Mesenchymal stem cell (in vitro differentiated cells and primary cell): ENCODE data around the gene CAMK2D.

ENCODE experiments used
- DNase-seq: peaks from one replicate; pipeline ENCODE4 v3.0.0-alpha.2; 2013
- H2AFZ ChIP-seq: one replicate; pipeline ENCODE4 v1.6.1; 2013; ENCODE audit warnings: low read depth, mild to moderate bottlenecking, control low read depth, inconsistent platforms, low read length, moderate library complexity
- H2AK5ac ChIP-seq: 2 replicates; pipeline ENCODE4 v1.6.1; 2013; ENCODE audit warnings: low read length, moderate library complexity, mild to moderate bottlenecking, inconsistent platforms; ENCODE audit not compliant: severe bottlenecking
- H2BK120ac ChIP-seq: one replicate; pipeline ENCODE4 v1.6.1; 2013; ENCODE audit warnings: low read depth, mild to moderate bottlenecking, inconsistent platforms, low read length, moderate library complexity
- H2BK12ac ChIP-seq, 2 experiments: one replicate each; pipeline ENCODE4 v1.6.1; 2013; ENCODE audit warnings: inconsistent platforms in 2 of 2, low read length in 2 of 2, mild to moderate bottlenecking in 2 of 2, moderate library complexity in 2 of 2, control low read depth in 1 of 2
- H2BK15ac ChIP-seq: one replicate; pipeline ENCODE4 v1.6.1; 2013; ENCODE audit warnings: mild to moderate bottlenecking, low read depth, inconsistent platforms; ENCODE audit not compliant: poor library complexity, severe bottlenecking
- H2BK5ac ChIP-seq: 2 replicates; pipeline ENCODE4 v1.6.1; 2013; ENCODE audit warnings: low read depth, mild to moderate bottlenecking, low read length, control low read depth, inconsistent platforms; ENCODE audit not compliant: poor library complexity, severe bottlenecking
- H3K14ac ChIP-seq, 2 experiments: one replicate each; pipeline ENCODE4 v1.6.1; 2013; ENCODE audit warnings: inconsistent platforms in 2 of 2, low read length in 2 of 2, control low read depth in 1 of 2, mild to moderate bottlenecking in 1 of 2, moderate library complexity in 1 of 2
- H3K18ac ChIP-seq, 2 experiments: one replicate each; pipeline ENCODE4 v1.6.1; 2013; ENCODE audit warnings: inconsistent platforms in 2 of 2, low read length in 2 of 2, control low read depth in 1 of 2, low read depth in 1 of 2, mild to moderate bottlenecking in 1 of 2
- H3K23ac ChIP-seq, 2 experiments: one replicate each; pipeline ENCODE4 v1.6.1; 2013; ENCODE audit warnings: inconsistent platforms in 2 of 2, low read length in 2 of 2, mild to moderate bottlenecking in 2 of 2, moderate library complexity in 2 of 2, control low read depth in 1 of 2
- H3K27ac ChIP-seq: 2 replicates; pipeline ENCODE4 v1.5.1; 2013; ENCODE audit warnings: mild to moderate bottlenecking, moderate library complexity, low read length, control low read depth, inconsistent platforms; ENCODE audit not compliant: poor library complexity, severe bottlenecking
- H3K27me3 ChIP-seq, 2 experiments: 2 replicates each; pipeline versions ENCODE4 v1.6.1 to v1.7.0; 2013; ENCODE audit warnings: low read length in 2 of 2, mild to moderate bottlenecking in 2 of 2, moderate library complexity in 2 of 2, control low read depth in 1 of 2, inconsistent platforms in 1 of 2; ENCODE audit not compliant: control insufficient read depth in 1 of 2, insufficient read depth in 1 of 2
- H3K36me3 ChIP-seq, 2 experiments: 2 replicates each; pipeline versions ENCODE4 v1.6.1 to v1.7.0; 2013; ENCODE audit warnings: low read length in 2 of 2, control low read depth in 1 of 2, inconsistent platforms in 1 of 2, low read depth in 1 of 2, mild to moderate bottlenecking in 1 of 2; ENCODE audit not compliant: insufficient read depth in 2 of 2, control insufficient read depth in 1 of 2
- H3K4ac ChIP-seq, 2 experiments: one replicate each; pipeline ENCODE4 v1.6.1; 2013; ENCODE audit warnings: inconsistent platforms in 2 of 2, low read length in 2 of 2, mild to moderate bottlenecking in 2 of 2, moderate library complexity in 2 of 2, control low read depth in 1 of 2, low read depth in 1 of 2
- H3K4me1 ChIP-seq: 2 replicates; pipeline ENCODE4 v1.6.1; 2013; ENCODE audit warnings: low read depth, low read length, control low read depth; ENCODE audit not compliant: control insufficient read depth, insufficient read depth
- H3K4me2 ChIP-seq: 2 replicates; pipeline ENCODE4 v1.6.1; 2013; ENCODE audit warnings: low read length, mild to moderate bottlenecking, inconsistent platforms; ENCODE audit not compliant: poor library complexity, severe bottlenecking
- H3K4me3 ChIP-seq, 2 experiments: 2 replicates each; pipeline versions ENCODE4 v1.5.1 to v1.7.0; 2013; ENCODE audit warnings: low read length in 2 of 2, mild to moderate bottlenecking in 2 of 2, control low read depth in 1 of 2, low read depth in 1 of 2; ENCODE audit not compliant: insufficient read depth in 1 of 2
- H3K79me1 ChIP-seq: replicated peaks from 2 replicates; pipeline ENCODE4 v1.6.1; 2013; ENCODE audit warnings: mild to moderate bottlenecking, control low read depth, low read length, inconsistent platforms; ENCODE audit not compliant: poor library complexity, severe bottlenecking
- H3K9ac ChIP-seq: 2 replicates; pipeline ENCODE4 v1.7.0; 2013; ENCODE audit warnings: mild to moderate bottlenecking, low read length, moderate library complexity
- H3K9me3 ChIP-seq: 2 replicates; pipeline ENCODE4 v1.7.0; 2013; ENCODE audit warnings: mild to moderate bottlenecking, low read length; ENCODE audit not compliant: control insufficient read depth
- H4K8ac ChIP-seq: one replicate; pipeline ENCODE4 v1.6.1; 2013; ENCODE audit warnings: inconsistent platforms, mild to moderate bottlenecking, low read length, moderate library complexity
- H4K91ac ChIP-seq: one replicate; pipeline ENCODE4 v1.6.1; 2013; ENCODE audit warnings: mild to moderate bottlenecking, low read length, inconsistent platforms
- WGBS: methylation state at CpG from one replicate; pipeline ENCODE4 v1.1.7; 2013; ENCODE audit warnings: mixed read lengths; 5-methylcytosine and 5-hydroxymethylcytosine counted together

CAMK2D gene

DNA sequence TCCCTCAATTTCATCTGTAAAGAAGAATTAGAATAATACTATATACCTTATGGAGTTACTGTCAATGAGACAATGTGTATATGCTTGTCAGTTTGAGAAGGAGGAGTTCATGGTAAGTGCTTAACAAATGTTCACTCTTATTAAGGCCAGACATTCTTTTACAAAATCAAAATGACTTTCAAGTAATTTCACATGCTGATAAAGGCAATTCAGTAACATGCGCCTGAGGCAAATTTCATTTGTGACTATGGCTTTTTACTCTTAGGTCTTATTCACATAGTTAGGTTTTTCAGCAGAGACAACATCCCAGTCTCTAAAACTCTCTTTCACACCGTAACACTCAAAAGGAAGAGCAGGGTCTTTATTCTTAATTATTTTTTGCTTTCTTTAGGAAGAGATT, 174.4 kb downstream of the CAMK2D start:
- H3K14ac ChIP-seq: no peak overlapping the region
- WGBS: 100% methylated on average over 1 of the region's 2 CpGs
- H3K9me3 ChIP-seq: no peaks in the 10 kb centered on the region

GRCh38 chr4:113586072-113586471, 175.5 kb downstream of the CAMK2D start:
- no peak overlapping the region for H3K18ac ChIP-seq
- H3K36me3 ChIP-seq: peaks cover 3 to 46% of the 10 kb centered on the region in 2 experiments
- no peak overlapping the region for H3K9ac ChIP-seq
- peaks cover 7% of the 10 kb centered on the region for H3K4me1 ChIP-seq
- H2BK120ac ChIP-seq: no peak overlapping the region
- no peak overlapping the region for H3K4me2 ChIP-seq
- H3K14ac ChIP-seq: no peak overlapping the region
- no peak overlapping the region for H4K91ac ChIP-seq
- H3K27me3 ChIP-seq: no peaks in the 10 kb centered on the region
- H3K9me3 ChIP-seq: no peaks in the 10 kb centered on the region
- no peak overlapping the region for H3K23ac ChIP-seq
- DNase-seq: no peak
- no peak overlapping the region for H2AK5ac ChIP-seq
- no peak overlapping the region for H2AFZ ChIP-seq
- no peak overlapping the region for H3K27ac ChIP-seq
- no peak overlapping the region for H2BK12ac ChIP-seq
- no peak overlapping the region for H2BK5ac ChIP-seq
- no peak overlapping the region for H4K8ac ChIP-seq
- H2BK15ac ChIP-seq: no peak overlapping the region
- H3K4ac ChIP-seq: no peak overlapping the region
- no peak overlapping the region for H3K4me3 ChIP-seq
- H3K79me1 ChIP-seq: peaks cover 15% of the 10 kb centered on the region

More for the DNA sequence above, 174.4 kb downstream of the CAMK2D start:
- Histone ChIP-seq H3K23ac (no peak overlapping the region), H2BK15ac (no peak overlapping the region), H3K36me3 (peaks cover 3 to 50% of the 10 kb centered on the region in 2 experiments), H3K4me1 (peaks cover 7% of the 10 kb centered on the region), H3K4ac (no peak overlapping the region), H2AFZ (no peak overlapping the region), H3K79me1 (peaks cover 11% of the 10 kb centered on the region), H2BK5ac (no peak overlapping the region), H3K4me2 (no peak overlapping the region), H3K18ac (no peak overlapping the region), H3K27me3 (no peaks in the 10 kb centered on the region), H2BK12ac (no peak overlapping the region), H3K27ac (no peak overlapping the region), H2AK5ac (no peak overlapping the region), H3K9ac (peak overlapping the region; percentile 33), H2BK120ac (no peak overlapping the region), H4K8ac (no peak overlapping the region), H3K4me3 (no peak overlapping the region), H4K91ac (no peak overlapping the region)
- DNase-seq: no peak

- H3K27ac ChIP-seq: peak overlapping the region; percentile 96
- H2BK120ac ChIP-seq: no peak overlapping the region
- peak overlapping the region; percentile 22 for H3K4me2 ChIP-seq
- peak; percentile 60 for DNase-seq
- H2BK15ac ChIP-seq: no peak overlapping the region
- H3K18ac ChIP-seq: peak overlapping the region in 1 of 2 experiments; percentile 48
- no peak overlapping the region for H2AFZ ChIP-seq
- no peak overlapping the region for H3K23ac ChIP-seq
- no peak overlapping the region for H2BK12ac ChIP-seq
- peak overlapping the region; percentile 22 for H3K9ac ChIP-seq
- 59% methylated on average over 3 of the region's 4 CpGs for WGBS
- no peaks in the 10 kb centered on the region for H3K9me3 ChIP-seq
- H3K27me3 ChIP-seq: no peaks in the 10 kb centered on the region
- no peak overlapping the region for H3K14ac ChIP-seq
- H2BK5ac ChIP-seq: peak overlapping the region; percentile 66
- no peak overlapping the region for H3K4me3 ChIP-seq
- H3K4ac ChIP-seq: no peak overlapping the region
- H4K8ac ChIP-seq: no peak overlapping the region
- H2AK5ac ChIP-seq: peak overlapping the region; percentile 97
- peaks cover 13% of the 10 kb centered on the region for H3K79me1 ChIP-seq
- H3K4me1 ChIP-seq: peaks cover 7% of the 10 kb centered on the region
- peaks cover 3 to 45% of the 10 kb centered on the region in 2 experiments for H3K36me3 ChIP-seq
- H4K91ac ChIP-seq: no peak overlapping the region
Observed at GRCh38 chr4:113584407-113585150, 177.0 kb downstream of the CAMK2D start.

- Histone ChIP-seq H3K4me2 (no peak overlapping the region), H3K4me1 (peaks cover 8% of the 10 kb centered on the region), H2AFZ (no peak overlapping the region), H3K9me3 (no peaks in the 10 kb centered on the region), H3K23ac (no peak overlapping the region), H4K91ac (no peak overlapping the region), H3K36me3 (peaks cover 0 to 48% of the 10 kb centered on the region in 2 experiments), H3K27me3 (no peaks in the 10 kb centered on the region), H2BK5ac (no peak overlapping the region), H3K14ac (no peak overlapping the region), H2BK12ac (no peak overlapping the region), H3K9ac (no peak overlapping the region), H4K8ac (no peak overlapping the region), H3K79me1 (peaks cover 12% of the 10 kb centered on the region), H3K18ac (no peak overlapping the region), H2AK5ac (peak overlapping the region; percentile 78), H2BK15ac (no peak overlapping the region), H3K4ac (no peak overlapping the region), H3K4me3 (no peak overlapping the region), H3K27ac (peak overlapping the region; percentile 45), H2BK120ac (no peak overlapping the region)
- no peak for DNase-seq
- WGBS: 92% methylated on average over 4 of the region's 4 CpGs
Observed at GRCh38 chr4:113582737-113583136, 178.8 kb downstream of the CAMK2D start.
